Left hindlimb (tissue), 1 donor: ENCODE measurements around the gene LAMA1.
"Not testable (repeated sequence)": the region's sequence is repeated elsewhere in the genome, so short reads cannot be mapped to it uniquely, and the experiment has no call there.

ENCODE experiments used
- DNase-seq: peaks from one replicate; pipeline ENCODE4 v3.0.0-alpha.2; 2018

Gene LAMA1

DNA sequence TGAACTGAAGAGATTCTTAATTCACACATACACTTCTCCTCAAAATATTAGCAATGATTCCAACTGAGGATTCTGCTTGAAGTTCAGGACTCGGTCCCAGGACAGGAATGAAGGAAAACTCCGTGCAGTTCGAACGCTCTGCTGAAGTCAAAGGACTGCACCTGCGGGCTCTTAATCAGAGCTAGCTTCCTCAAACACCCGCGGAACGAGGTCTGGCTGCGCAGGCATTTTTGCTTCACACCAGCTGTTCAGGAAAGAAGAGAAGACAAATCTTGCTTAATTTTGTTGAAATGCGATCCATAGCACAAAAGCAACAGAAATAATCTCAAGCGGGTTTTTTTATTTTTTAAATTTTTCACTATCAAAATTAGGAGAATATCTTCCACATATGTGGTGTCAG, 175.6 kb downstream of the LAMA1 start:
- DNase-seq: no peak

GRCh38 chr18:6940451-6940850, 177.1 kb downstream of the LAMA1 start:
- no peak for DNase-seq

DNA sequence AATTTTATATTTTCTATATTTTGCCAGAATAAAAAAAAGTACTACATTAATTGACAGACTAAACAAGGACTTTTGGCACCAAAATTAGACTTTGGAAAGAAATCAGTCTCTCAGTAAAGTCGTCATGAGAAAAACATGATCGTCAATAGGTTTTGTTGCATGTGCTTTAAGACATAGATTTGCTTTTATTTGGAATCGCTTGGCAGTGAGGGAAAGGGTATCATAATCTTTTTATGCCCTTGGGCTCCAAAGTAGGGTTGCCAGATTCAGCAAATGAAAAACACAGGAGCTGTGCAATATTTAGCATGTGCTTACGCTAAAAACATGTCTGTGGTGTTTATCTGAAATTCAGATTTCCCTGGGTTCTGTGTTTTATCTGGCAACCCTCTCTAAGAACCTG, 177.6 kb downstream of the LAMA1 start:
- DNase-seq: no peak

DNA sequence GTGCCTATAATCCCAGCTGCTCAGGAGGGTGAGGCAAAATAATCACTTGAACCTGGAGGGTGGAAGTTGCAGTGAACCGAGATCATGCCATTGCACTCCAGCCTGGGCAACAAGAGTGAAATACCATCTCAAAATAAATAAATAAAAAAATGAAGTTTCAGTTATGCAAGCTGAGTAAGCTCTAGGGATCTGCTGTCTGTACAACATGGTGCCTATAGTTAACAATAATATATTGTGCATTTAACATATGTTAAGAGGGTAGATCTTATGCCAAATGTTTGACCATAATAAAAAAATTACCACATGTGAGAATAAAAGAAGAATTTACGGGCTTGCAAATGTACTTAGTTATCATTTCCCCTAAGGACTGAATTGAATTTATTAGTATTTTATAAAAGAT, 179.2 kb downstream of the LAMA1 start:
- DNase-seq: not testable (repeated sequence)

DNA sequence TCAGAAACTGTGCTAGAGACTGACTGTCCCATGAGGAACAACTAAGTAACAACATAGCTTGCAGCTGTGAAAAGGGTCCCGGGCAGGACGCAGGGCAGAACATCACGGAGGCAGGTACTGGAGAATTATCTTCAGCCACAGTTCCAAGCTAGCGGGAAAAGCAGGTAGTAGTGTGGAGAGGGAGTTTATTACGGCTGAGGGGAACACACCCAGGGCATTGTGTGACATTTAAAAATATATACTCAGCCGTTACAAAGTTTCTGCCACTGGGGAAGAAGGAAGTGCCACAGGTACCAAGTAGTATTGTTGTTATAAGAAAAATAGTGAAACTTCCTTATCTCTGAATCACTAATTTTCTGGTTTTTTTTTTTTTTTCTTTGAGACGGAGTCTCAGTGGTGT, 179.6 kb downstream of the LAMA1 start:
- DNase-seq: no peak

DNA sequence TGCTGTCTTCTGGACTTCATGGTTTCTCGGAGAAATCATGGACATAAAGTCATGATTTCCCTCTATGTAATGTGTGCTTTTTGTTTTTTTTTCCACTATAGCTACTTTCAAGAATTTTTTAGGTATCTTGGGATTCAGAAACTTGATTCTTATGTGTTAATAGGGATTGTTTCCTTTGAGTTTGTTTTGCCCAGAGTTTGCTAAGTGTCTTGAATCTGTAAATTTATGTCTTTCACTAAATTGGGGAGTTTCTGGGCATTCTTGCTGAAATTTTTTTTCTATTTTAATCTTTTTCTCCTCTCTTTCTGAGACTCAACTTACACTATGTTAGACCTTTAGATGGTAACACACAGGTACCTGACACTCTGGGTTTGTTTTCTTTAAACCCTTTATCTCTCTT, 182.7 kb downstream of the LAMA1 start:
- no peak for DNase-seq

GRCh38 chr18:6929370-6930102, 188.1 kb downstream of the LAMA1 start:
- DNase-seq: no peak

DNA sequence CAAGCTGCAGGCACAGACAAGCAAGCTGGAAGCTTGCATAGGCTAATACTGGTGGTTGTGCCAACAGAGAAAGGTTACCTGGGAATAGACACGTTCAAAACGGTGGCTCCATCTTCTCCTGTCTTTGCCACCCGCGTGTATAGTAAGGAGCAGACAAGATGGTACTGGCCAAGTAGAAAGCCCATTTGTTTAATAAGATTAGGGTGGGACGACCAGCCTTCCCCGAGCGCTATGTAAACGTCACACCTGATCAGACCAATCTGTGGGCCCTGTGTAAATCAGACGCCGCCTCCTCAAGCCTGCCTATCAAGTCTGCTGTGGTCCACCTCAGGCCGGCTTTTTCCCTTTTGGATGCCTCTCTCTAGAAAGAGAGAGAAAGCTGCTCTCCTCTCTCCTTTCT, 189.2 kb downstream of the LAMA1 start:
- DNase-seq: no peak

- no peak for DNase-seq
Observed at GRCh38 chr18:6927153-6927552, 190.4 kb downstream of the LAMA1 start.

DNA sequence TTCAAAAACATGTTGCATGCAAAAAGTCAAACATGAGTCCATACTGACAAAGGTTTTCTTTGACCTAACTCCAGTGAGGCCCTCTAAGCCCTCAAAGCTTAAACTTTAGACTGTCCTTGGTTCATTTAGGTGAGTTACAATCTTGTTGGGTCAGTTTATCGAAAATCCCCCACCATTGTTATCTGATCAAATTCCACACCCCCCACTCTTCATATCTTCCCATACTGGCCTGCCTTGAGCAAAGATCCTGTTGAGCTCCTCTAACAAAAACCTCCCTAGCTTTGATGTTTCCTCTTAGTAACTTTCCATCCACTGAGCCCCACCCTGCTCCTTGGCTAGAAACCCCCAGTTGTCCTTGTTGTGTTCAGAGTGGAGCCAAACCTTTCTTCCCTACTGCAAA, 194.4 kb downstream of the LAMA1 start:
- no peak for DNase-seq

DNA sequence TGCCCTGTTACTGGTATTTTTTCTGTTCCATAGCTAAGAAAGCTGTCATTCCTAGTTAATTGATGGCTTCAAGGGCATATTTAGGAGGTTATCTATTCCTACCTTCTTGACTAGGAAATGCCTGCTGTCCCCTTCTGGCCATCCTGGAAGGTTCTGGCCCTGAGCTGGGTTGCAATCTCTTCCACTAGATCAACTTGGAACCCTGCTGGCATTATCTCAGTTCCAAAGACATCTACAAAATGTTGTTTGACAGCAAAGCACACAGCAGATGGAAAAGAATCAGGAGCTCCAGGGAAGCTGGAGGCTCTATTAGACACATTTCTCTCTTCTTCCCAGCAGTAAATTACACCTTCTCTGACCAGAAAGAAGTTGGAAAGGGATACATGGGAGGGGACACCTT, 196.0 kb downstream of the LAMA1 start:
- DNase-seq: no peak

DNA sequence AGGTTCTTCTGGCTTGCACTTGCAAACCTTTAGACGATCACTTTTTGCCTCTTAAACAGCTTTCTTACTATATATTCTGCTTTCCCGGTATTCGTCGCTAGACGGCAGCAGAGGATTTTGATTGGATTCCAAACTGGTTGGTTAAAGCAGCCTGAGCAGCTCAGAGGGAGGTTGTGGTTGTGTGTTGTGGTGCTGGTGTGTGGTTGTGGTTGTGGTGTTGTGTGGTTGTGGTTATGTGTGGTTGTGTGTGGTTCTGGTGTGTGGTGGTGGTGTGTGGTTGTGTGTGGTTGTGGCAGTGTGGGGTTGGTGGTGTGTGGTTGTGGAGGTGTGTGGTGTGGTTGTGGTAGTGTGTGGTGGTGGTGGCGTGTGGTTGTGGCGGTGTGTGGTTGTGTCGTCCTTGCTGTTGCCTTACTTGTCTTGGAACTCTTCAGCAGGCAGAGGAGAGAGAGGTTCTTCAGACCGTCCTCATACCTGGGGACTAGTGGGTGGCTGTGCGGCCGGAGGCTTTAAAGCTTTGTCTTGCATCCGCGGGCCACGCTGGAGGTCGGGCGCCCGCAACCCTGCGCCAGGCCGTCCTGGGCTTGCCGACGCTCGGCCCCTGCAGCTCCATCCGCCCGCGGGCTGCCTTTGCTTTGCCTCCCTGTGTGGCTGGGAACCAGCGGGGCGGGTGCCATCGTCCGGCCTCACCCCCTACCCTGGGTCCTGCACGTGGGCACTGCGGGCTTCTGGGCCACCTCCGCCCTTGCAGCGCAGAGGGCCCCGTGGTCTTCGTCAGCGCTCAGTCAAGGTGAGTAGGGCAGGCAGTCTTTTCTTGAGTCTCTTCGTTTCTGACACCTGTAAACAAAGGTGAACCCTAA, 197.3 kb downstream of the LAMA1 start:
- peak; percentile 56 for DNase-seq

- DNase-seq: no peak
Observed at GRCh38 chr18:6917072-6917471, 200.5 kb downstream of the LAMA1 start.

- no peak for DNase-seq
Observed at GRCh38 chr18:6901286-6901926, 216.2 kb downstream of the LAMA1 start.

DNA sequence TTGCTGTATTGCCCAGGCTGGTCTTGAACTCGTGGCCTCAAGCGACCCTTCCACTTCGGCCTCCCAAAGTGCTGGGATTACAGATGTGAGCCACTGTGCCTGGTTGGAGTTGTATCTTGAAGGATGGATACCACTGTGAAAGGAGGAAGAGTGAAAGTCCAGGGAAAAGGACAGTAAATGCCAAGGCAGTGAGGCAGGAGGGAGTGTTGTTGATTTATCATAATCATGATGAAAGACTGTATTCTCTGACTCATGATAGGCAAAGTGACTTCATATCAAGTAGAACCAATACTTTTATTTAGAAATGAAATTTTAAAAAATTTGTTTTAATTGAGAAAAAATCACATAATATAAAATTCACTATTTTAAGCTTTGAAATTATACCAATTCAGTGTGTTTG, 225.8 kb downstream of the LAMA1 start:
- no peak for DNase-seq
